ENCODE measurements around the gene SIRT7. TPM values are rescaled to one million over a fixed set of nuclear protein-coding genes. Genes with fewer than 3 reads are reported as not detected.
"Not testable (repeated sequence)": the region's sequence is repeated elsewhere in the genome, so short reads cannot be mapped to it uniquely, and the experiment has no call there.

Gene SIRT7
- total RNA-seq, 4 donors from 2014 or later = 52.6 to 81.0 (median 60.7) TPM

GRCh38 chr17:81918832-81919545 lies 1.0 kb upstream of the SIRT7 start:
- DNase-seq = no peak
- peaks cover 57 to 88% (median 58%) of the 10 kb centered on the region in 3 donors for H3K4me1 ChIP-seq
- peaks cover 27 to 62% (median 36%) of the 10 kb centered on the region in 3 donors for H3K36me3 ChIP-seq
- peak overlapping the region; percentile 84 to 99 (median 94) for H3K27ac ChIP-seq
- H3K4me3 ChIP-seq = peak overlapping the region in 2 of 4 donors; percentile 61 to 73
- 69 to 72% methylated on average over 8 to 13 of the region's 15 CpGs for WGBS, 2 donors
- intact Hi-C loops (cut with DNase I) = no loop called here
- no peaks in the 10 kb centered on the region for H3K9me3 ChIP-seq
- H3K27me3 ChIP-seq = no peaks in the 10 kb centered on the region
- TF ChIP-seq POLR2A (IDR thresholded peaks at IDR 0.05) (peak in 1 of 4 donors; percentile 13), CTCF (IDR thresholded peaks at IDR 0.05) (no peak)

- DNase-seq; H3K27me3 ChIP-seq; H3K9me3 ChIP-seq; intact Hi-C loops (cut with DNase I): not testable (repeated sequence)
- H3K27ac ChIP-seq = peak overlapping the region; percentile 84 to 99 (median 94)
- H3K4me3 ChIP-seq = peak overlapping the region; percentile 61 to 100 (median 86)
- 27% methylated on average over 6 to 8 of the region's 9 CpGs for WGBS, 2 donors
- peaks cover 34 to 69% (median 42%) of the 10 kb centered on the region in 3 donors for H3K36me3 ChIP-seq
- H3K4me1 ChIP-seq = peaks cover 51 to 88% (median 51%) of the 10 kb centered on the region in 3 donors
Measured at GRCh38 chr17:81918333-81918669, 325 bp upstream of the SIRT7 start.

GRCh38 chr17:81916234-81917001 lies 1.6 kb downstream of the SIRT7 start:
- Histone ChIP-seq H3K27me3 (no peaks in the 10 kb centered on the region), H3K4me1 (peaks cover 46 to 88% (median 50%) of the 10 kb centered on the region in 3 donors), H3K36me3 (peaks cover 31 to 68% (median 42%) of the 10 kb centered on the region in 3 donors), H3K4me3 (peak overlapping the region; percentile 61 to 100 (median 86)), H3K27ac (peak overlapping the region; percentile 84 to 99 (median 94)), H3K9me3 (no peaks in the 10 kb centered on the region)
- DNase-seq = no peak
- WGBS, 2 donors = 58 to 59% methylated on average over 21 of the region's 21 CpGs
- intact Hi-C loops (cut with DNase I) = no loop called here
- TF ChIP-seq POLR2A (IDR thresholded peaks at IDR 0.05) (peak in 3 of 4 donors; percentile 35 to 61 (median 60)), CTCF (IDR thresholded peaks at IDR 0.05) (no peak)

GRCh38 chr17:81915331-81915730 lies 2.6 kb downstream of the SIRT7 start:
- peaks cover 31 to 57% (median 37%) of the 10 kb centered on the region in 3 donors for H3K36me3 ChIP-seq
- intact Hi-C loops (cut with DNase I) = no loop called here
- DNase-seq = no peak
- peaks cover 43 to 82% (median 47%) of the 10 kb centered on the region in 3 donors for H3K4me1 ChIP-seq
- TF ChIP-seq CTCF (IDR thresholded peaks at IDR 0.05) (no peak), POLR2A (IDR thresholded peaks at IDR 0.05) (no peak)
- 86 to 91% methylated on average over 7 to 8 of the region's 12 CpGs for WGBS, 2 donors
- no peaks in the 10 kb centered on the region for H3K27me3 ChIP-seq
- peak overlapping the region in 2 of 4 donors; percentile 84 to 99 for H3K27ac ChIP-seq
- H3K9me3 ChIP-seq = no peaks in the 10 kb centered on the region
- H3K4me3 ChIP-seq = no peak overlapping the region

GRCh38 chr17:81914103-81914850 lies 3.7 kb downstream of the SIRT7 start:
- Histone ChIP-seq H3K4me3 (no peak overlapping the region), H3K27ac (peak overlapping the region in 2 of 4 donors; percentile 2 to 90), H3K4me1 (peaks cover 38 to 82% (median 46%) of the 10 kb centered on the region in 3 donors), H3K9me3 (no peaks in the 10 kb centered on the region), H3K36me3 (peaks cover 31 to 51% (median 36%) of the 10 kb centered on the region in 3 donors), H3K27me3 (no peaks in the 10 kb centered on the region)
- no peak for DNase-seq
- intact Hi-C loops (cut with DNase I) = no loop called here
- TF ChIP-seq POLR2A (IDR thresholded peaks at IDR 0.05) (no peak), CTCF (IDR thresholded peaks at IDR 0.05) (no peak)
- 90% methylated on average over 2 of the region's 36 CpGs; no CpG with 5 or more reads in 1 of the 2 donors for WGBS, 2 donors
